ENCODE data around the gene TSR3.

Gene TSR3

DNA sequence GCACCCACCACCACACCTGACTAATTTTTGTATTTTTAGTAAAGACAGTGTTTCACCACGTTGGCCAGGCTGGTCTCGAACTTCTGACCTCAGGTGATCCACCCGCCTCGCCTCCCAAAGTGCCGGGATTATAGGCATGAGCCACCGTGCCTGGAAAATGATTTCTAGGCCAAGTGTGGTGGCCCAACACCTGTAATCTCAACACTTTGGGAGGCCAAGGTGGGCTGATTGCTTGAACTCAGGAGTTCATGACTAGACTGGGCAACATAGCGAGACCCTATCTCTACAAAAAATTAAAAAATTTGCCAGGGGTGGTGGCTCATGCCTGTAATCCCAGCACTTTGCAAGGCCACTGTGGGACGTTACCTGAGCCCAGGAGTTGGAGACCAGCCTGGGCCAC is 29.3 kb downstream of the TSR3 start:
- DNase-seq = no peak

DNA sequence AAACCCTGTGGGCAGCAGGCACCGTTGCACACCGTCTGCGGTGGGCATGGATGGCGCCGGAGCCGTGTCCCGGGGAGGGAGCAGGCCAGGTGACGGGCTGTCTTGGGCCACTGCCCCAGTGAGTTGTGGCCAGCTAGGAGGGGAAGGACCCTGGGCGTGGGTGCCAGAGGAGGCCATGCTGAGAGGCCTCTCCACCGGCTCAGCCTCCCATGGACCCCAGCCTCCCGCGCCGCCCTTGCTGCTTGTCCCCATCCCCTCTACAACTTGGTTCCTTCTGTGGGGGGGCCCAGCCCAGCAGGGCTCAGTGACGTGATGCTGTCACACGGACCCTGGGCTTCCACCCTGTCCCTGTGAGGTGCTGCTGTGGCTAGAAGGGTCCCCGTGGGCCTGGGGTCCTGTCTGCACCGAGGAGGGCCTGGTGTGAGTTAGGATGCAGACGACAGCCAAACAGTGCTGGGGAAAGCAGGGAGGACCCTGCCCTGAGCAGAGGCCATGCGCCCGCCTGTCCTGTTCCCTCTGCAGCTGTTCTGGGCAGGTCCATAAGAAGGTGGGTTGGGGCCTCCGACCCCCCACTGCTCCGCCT is 30.9 kb downstream of the TSR3 start:
- no peak for DNase-seq

DNA sequence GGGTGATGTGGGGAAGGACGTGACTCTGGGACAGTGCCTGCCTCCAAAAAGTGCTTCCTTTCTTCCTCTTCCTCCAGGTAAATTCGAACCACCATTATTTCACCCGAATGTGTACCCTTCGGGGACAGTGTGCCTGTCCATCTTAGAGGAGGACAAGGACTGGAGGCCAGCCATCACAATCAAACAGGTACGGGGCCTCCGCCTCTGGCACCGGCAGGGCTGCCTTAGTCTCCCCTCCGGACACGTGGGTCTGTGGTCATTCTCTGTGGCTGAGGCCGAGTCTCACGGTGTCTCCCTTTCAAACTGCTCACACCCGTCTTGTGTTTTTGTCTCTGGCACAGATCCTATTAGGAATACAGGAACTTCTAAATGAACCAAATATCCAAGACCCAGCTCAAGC is 31.6 kb downstream of the TSR3 start:
- no peak for DNase-seq

DNA sequence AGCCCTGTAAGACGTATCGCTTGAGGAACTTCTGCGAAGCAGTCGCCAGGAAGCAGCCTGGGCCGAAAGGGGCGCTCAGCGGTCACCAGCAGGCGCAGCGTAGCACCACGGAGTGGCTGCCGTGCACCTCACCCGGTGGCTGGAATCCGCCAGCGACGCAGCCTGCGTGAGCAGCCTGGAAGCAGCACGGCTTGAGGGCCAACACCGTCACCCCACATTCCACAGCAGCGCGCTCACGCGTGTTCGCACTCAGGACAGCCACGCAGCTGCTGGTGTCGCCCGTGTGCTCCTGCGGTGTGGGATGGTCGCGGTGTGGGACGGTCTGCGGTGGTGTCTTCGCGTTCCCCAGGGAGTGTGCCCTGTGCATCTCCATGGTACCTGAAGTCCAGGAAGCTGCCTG is 32.6 kb downstream of the TSR3 start:
- no peak for DNase-seq

DNA sequence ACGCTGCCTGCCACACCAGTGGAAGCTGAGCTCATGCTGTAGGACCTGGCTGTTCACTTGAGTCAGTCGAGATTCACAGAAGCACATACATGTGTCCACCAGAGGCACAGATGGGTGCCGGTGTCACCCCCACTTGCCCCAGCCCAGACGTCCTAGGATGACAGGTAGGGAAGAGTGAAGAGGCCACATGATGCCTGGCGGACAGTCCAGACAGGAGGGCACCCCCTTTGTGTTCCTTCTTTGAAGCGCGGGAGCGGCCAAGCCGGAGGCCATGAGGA is 33.5 kb downstream of the TSR3 start:
- DNase-seq = no peak

DNA sequence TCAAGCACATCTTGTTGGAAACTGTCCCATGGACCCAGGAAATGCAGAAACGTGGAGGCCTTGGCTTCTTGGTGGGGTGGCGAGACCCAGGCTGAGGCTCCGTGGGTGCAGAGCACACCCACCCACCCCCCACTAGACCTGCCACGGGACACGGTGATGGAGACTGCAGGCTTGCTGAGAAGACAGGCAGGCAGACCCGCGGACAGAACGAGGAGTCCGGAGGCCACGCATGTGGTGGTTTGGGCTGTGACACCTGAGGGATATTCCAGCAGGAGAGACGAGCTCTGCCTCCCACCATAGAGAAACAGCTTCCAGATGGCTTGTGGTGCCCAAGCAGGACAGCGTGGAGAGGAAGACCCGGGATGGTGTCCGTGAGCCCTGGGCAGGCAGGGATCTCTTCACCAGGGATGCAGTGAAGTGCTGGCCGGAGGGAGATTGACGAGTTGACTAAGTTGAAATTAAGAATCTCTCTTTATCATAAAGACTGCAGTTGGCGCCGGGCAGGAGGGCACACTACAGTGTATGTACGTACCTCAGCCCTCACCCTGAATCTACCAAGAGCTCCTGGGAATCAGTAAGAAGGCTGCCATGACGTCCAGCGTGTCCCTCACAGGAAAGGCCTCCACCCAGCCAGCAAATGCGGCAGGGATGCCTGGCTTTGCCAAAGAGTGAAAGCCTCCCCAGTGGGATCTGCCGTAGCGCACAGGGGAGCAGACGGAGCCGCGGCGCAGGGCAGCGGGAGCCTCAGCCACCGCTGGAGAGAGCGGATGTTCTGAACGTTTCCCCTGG is 34.0 kb downstream of the TSR3 start:
- DNase-seq = no peak

DNA sequence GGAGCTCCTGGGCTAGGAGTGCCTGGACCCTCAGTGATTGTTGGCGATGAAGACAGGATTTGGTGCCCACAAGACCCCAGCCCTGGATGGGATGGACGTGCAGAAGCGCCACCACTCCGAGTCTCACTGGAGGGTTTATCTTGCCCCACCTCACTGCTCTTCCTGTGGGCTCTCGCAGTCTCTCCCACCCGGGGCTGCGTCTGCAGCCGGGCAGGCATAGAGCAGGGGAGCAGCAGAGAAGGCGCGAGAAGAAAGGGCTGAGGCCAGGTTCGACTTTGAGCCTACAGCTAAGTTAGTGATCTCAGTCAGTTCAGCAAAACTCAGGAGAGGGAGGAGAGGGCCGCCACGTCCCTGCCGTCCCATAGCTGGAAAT is 35.7 kb downstream of the TSR3 start:
- no peak for DNase-seq

DNA sequence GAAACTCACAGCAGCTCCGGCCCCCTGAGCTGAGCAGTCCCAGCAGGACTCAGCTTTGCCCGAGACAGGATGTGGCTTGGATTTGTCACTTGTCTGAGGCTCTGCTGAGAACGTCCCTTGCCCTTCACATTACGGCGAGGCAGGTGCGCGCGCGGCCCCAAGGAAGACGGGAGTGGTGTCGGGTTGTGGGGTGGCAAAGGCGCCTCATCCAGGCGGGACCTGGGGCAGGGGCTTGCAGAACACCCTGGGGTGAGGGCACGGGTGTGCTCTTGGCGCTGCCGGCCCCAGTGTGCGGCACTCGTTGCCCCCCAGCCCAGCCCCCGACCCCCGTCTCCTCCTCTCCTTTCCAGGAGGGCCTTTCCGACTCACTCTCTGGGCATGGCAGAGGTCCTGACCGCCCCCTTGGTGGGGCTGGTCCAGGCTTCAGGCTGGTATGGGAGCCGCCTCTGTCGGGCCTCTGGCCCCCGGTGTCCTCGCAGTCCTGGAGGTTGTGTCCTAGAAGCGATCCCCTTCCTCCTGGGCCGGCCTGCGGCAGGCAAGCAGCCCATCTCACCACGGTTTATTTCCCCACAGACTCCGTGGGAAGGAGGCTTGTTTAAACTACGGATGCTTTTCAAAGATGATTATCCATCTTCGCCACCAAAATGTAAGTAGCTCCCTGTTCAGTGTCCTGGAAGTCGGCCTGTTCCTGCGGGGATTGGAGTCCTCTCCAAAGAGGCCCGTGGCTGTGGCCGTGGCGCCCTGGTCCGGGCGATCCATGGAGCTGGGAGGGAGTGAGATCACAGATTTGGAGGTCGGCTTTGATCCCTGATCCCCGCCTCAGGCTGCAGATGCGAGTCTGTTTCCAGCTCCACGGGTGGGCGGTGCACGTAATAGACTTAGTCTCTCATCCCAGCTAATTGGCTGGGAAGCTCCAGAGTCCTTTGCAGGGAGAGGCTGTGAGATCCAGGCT is 36.3 kb downstream of the TSR3 start:
- DNase-seq = no peak

DNA sequence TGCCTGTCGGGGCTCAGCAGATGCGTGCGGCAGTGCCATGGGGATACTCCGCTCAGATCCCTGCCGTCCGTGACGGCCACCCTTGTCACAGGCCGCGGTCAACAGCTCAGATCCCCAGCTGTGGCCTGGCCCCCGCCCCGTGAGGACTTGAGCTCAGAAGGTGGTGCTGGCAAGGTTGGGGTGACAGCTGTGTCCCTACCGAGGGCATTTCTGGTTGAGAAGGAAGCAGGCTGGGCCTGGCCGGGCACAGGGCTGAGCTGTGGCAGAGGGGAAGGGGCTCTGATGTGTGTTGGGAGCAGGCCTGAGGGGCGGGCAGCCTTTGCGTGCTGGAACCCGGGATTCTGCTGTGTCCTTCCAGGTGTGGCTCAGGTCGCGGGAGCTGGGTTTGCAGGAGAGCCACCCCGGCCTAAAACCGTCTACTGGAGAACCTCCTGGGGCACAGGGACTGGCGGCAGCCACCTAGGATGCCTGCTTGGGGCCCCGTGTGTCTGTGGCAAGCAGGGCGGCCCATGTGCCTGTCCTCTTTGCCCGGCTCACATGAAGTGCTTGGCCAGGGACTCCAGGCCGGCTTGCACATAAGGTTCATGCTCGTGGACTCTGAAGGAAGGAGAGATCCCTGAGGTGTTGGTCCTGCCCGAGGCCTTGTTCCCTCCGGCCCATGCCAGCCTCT is 37.1 kb downstream of the TSR3 start:
- no peak for DNase-seq

DNA sequence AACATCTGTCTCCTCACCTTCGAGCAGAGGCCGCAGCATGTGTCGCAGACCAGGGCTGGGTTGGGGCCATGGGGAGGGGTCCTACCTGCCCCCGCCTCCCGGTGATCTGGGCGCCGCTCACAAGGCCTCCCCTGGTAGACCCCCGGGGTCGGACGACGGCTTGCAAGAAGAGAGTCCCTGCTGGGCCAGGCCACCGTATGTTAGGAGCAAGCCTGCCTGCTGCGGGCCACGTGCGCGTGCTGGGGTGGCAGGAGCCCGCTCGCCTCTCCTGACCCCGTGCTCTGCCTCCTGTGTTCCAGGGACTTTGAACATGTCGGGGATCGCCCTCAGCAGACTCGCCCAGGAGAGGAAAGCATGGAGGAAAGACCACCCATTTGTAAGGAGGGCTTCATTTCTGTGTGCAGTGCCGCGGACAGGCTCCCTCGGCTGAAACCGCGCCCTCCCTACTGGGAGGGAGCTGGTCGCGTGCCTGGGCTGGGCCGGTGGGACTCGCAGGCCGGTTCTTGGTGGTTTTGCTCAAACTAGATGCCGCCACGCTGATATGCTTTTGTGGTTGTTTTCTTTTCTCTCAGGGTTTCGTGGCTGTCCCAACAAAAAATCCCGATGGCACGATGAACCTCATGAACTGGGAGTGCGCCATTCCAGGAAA is 37.8 kb downstream of the TSR3 start:
- DNase-seq = no peak

DNA sequence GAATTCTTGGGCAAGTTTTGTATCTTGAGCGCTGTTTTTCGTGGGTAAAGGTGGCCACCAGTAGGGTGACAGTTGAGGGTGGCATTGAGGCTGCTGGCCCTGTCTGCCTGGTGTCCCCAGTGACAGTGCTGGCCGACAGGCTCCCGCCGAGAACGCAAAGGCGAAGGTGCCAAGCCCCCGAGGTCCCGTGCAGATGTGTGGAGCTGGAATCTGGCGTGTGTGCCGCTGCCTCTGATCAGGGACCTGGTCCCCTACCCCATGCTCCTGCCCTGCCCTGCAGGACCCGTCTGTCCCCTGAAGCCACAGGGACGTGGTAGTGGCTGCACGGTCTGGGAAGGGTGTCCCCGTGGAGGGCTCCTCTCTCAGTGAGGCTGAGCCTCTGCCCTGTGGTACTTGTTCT is 38.8 kb downstream of the TSR3 start:
- DNase-seq = no peak

DNA sequence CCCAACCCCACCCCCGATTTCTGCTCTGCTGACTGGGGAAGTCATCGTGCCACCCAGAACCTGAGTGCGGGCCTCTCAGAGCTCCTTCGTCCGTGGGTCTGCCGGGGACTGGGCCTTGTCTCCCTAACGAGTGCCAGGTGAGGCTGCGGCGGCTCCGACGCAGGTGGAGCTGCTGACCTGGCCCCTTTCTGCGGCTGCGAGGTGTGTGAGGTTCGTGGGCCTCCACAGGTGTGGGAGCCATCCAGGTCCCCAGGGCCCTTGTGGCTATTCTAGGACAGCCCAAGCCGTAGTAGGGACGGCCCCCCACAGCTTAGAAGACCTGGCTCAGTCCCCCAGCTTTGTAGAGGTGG is 39.2 kb downstream of the TSR3 start:
- DNase-seq = no peak

DNA sequence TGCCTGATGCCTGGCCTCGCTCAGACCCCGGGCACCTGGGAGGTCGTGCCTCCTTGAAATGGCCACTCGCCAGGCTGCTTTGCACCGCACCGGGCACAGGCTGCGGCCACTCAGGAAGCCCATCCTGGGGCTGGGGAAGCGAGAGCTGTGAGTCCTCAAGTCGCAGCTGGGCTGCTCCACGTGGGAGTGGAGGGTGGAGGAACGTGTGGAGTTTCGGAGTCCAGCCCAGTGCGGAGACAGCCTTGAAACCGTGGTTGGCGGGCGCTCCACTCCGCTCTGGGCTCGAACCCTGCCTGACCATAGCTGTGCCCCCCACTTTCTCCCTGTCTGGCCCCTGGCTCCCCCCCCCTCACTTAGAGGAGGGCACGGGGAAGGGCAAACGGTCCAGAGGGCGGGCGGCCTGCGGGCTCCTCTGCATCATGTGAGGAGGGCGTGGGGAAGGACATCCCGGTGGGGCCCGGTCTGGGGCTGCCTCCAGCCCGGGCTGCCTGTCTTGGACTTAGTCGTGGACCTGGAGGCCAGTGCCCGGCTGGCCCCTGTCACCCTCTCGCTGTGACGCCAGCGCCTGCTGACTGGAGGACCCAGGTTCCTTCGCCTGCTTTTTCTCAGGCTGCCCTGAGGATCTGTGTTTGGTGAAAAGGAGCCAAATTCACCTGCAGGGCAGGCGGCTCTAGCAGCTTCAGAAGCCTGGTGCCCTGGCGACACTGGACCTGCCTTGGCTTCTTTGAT is 39.8 kb downstream of the TSR3 start:
- DNase-seq = no peak

DNA sequence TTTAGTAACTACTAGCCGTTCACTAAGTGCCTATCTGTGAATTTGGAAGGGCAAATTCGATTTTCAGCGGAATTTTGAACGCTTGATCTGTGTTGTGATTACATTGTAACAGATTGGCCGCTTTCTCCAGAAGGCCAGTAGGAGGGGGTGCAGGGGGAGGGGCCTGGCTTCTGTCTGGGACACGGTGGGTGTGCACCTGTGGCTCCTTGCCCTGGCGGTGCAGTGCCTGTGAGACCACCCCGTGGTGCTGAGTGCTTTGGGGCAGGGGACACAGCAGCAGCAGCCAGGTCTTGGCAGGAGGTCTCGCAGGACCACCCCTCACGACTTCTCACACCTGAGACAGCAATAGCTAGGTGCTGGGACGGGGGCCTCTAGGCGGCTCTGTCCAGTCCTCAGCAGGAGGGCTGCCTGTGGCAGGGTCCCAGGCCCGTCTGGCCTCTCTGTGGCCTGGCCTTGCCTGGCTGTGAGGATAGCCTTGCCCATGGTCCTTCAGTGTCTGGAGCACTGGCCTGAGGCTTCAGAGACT is 40.4 kb downstream of the TSR3 start:
- DNase-seq = no peak

DNA sequence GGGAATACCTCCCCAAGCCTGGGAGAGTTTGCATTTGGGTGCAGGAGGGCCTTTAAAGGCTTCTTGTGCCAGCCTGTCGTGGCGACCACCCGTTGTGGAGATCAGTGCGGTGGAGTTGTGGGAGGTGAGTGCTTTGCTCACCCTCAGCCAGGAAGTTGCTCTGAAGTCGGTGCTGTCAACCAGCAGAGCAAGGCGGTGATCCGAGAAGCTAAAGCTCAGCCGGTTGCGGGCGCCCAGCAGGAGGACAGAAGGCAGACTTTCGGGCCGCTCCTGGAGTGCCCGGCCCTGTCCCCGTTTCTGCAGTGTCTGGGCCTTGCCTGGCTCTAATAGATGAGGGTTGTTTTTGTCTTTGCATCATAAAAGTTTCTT is 40.9 kb downstream of the TSR3 start:
- DNase-seq = no peak

DNA sequence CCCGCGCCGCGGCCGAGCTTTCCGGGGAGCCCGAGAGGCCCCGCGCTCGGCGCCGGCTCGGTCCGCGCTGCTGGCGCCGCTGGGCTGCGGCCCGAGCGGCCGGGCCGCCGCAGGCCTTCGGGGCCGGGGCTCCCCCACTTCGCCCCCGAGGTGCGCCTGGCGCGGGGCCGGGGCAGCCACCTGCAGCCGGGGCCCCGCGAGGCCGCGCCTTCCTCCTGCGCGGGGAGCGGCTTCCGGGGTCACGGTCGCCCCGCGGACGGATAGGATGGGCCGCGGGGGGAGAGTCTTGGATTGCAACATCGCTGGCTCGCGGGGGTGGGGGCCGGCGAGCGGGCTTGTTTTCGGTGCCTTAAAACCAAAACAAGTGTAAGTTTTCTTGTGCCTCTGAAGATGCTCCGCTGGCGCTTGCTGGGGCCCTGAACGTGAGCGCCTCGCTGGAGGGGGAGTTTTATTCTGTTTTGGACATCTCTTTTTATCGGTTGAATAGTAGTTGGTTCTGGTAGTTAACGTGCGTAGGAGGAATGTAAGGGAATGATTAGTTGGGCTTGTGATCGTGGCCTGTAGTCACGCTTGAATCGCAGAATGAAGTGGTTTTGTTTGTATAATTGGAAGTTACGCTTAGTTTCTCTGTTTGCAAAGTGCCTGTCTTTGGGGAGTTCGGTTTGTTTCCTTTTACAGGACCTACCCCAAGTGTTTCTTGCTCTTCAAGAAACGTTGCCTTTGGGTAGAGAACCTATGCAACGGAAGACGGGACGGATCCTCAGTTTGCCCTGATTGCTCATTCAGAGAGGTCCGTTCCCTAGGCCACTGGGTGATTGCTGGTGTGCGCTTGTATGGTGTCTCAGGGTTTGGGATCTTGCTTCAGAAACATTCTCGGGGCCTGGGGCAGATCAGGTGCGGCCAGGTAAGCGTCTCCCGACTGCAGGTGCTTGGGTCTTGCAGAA is 41.5 kb downstream of the TSR3 start:
- peak; percentile 33 to 44 for DNase-seq

DNA sequence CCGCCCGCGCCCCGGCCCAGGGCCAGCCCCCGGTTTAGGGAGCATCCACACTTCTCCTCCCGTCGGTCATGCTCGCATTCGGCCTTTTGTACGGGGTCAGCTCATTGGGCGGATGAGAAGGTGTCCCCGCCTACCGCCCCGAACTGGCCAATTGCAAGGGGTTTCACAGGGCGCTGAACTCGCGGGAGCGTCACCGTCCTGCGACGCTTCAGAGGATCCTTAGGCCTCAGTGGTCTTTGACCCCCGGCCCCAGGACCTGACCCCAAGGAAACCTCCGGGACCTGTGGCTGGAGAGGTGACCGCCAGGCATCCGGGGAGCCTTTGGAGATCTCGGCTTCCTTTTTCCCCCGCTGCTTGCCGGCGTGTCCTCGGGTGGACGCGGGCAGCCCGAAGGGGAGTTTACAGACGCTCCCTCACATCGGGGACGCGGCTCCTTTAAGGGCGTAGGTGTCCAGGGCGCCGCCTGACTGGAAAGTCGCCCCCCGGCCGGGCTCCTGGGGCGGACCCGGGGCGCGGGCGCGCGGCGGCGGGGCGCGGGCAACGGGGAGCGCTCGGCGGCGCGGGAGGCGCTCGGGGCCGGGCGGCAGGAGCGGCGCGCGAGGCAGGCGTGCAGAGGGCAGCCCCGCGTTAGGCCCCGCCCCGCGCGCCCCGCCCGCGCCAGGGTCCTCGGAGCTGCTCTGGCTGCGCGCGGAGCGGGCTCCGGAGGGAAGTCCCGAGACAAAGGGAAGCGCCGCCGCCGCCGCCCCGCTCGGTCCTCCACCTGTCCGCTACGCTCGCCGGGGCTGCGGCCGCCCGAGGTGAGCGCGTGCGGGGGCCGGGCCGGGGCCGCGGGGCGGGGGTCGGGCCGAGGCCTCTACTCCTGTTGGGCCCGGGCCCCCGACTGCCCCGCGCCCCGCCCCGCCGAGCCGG is 42.4 kb downstream of the TSR3 start, which contains the start of gene UBE2I:
UBE2I (plus strand) TSS at position 660 of the 909 bp plus-strand sequence. CDS start 4,395 bp downstream, outside the sequence.
- DNase-seq = peak; percentile 98

DNA sequence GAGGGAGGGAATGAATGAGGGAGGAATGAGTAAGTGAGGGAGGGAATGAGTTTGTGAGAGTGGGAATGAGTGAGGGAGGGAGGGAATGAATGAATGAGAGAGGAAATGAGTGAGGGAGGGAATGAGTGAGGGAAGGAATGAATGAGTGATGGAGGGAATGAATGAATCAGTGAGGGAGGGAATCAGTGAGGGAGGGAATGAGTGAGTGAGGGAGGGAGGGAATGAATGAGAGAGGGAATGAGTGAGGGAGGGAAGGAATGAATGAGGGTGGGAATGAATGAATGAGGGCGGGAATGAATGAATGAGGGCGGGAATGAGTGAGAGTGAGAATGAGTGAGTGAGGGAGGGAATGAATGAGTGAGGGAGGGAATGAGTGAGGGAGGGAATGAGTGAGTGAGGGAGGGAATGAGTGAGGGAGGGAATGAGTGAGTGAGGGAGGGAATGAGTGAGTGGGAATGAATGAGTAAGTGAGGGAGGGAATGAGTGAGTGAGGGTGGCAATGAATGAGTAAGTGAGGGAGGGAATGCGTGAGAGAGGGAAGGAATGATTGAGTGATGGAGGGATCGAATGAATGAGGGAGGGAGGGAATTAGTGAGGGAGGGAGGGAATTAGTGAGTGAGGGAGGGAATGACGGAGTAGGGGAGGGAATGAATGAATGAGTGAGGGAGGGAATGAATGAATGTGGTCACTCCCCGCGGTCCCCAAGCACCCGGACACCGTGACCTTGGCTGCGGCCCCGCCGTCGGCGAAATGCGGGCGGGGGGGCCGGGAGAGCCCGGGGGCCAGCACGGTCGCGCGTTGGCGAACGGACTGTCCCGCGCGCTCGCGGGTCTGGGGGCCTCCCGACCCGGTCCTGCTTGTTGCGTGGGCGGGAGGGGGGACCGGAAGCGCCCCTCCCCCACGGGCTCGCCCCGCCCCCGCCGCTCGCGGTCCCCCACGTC is 43.4 kb downstream of the TSR3 start:
- DNase-seq = no peak

DNA sequence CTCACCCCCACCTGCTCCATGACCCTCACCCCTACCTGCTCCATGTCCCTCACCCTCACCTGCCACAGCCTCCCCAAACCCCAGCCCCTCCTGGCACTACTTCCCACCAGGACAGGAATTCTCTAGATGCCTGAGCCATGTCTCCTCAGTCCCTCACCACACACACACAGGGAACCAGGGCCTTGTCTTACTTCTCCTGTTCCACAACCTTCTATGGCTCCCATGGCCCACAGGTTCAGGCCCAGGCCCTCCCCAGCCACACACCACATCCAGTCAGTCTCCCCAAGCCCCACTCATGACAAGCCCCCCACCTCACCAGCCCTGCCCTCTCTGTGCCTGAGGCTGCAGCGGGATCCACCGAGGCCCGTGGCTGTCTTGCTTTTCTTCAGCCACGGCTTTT is 45.3 kb downstream of the TSR3 start:
- no peak for DNase-seq
